Midbrain (tissue), 1 donor: ENCODE data around the gene SRMS.
A peak's percentile ranks its signal among the peaks of the same experiment; 100 is the strongest.
"Not testable (repeated sequence)": the region's sequence is repeated elsewhere in the genome, so short reads cannot be mapped to it uniquely, and the experiment has no call there.

Experiments used
- DNase-seq: peaks from one replicate; lab custom pipeline; 2025; lab: John Stamatoyannopoulos, UW

The SRMS gene

GRCh38 chr20:63522091-63522868 is 25.3 kb downstream of the SRMS start:
- DNase-seq, result no peak

- DNase-seq, result no peak
These were observed 25.9 kb downstream of the SRMS start for GRCh38 chr20:63521602-63522001.

- DNase-seq, result peak; percentile 86
These were observed 26.5 kb downstream of the SRMS start for GRCh38 chr20:63520934-63521601.

- peak; percentile 86 for DNase-seq
These were observed 27.0 kb downstream of the SRMS start, which contains the start of gene PPDPF for GRCh38 chr20:63520504-63520933. TSS of gene PPDPF (plus strand) at chr20:63520765. CDS start at chr20:63521309, 544 bp downstream.

GRCh38 chr20:63519668-63520503 is 27.7 kb downstream of the SRMS start:
- peak; percentile 56 for DNase-seq

GRCh38 chr20:63518946-63519667 is 28.4 kb downstream of the SRMS start:
- no peak for DNase-seq

- no peak for DNase-seq
These were observed 29.1 kb downstream of the SRMS start for GRCh38 chr20:63518351-63518861.

- DNase-seq, result no peak
These were observed 29.9 kb downstream of the SRMS start for GRCh38 chr20:63517376-63518309.

- DNase-seq, result not testable (repeated sequence)
These were observed 33.0 kb downstream of the SRMS start for GRCh38 chr20:63514520-63514919.

GRCh38 chr20:63513207-63513606 is 34.3 kb downstream of the SRMS start:
- DNase-seq, result no peak

GRCh38 chr20:63509088-63509564 is 38.4 kb downstream of the SRMS start:
- no peak for DNase-seq

GRCh38 chr20:63508072-63508768 is 39.3 kb downstream of the SRMS start:
- DNase-seq, result no peak

- DNase-seq, result no peak
These were observed 40.3 kb downstream of the SRMS start for GRCh38 chr20:63507083-63507743.

GRCh38 chr20:63505723-63506122 is 41.8 kb downstream of the SRMS start:
- no peak for DNase-seq

- DNase-seq, result no peak
These were observed 42.3 kb downstream of the SRMS start for GRCh38 chr20:63505281-63505680.

GRCh38 chr20:63504642-63505041 is 42.9 kb downstream of the SRMS start:
- DNase-seq, result no peak

GRCh38 chr20:63503524-63503923 is 44.0 kb downstream of the SRMS start:
- DNase-seq, result no peak

- DNase-seq, result no peak
These were observed 44.8 kb downstream of the SRMS start for GRCh38 chr20:63502671-63503172.
